GM12878 (cell line): Measurements from ENCODE around the gene PRPS2. TPM values are rescaled to one million over a fixed set of nuclear protein-coding genes. Genes with fewer than 3 reads are reported as not detected.

Experiments
- ATAC-seq: fragments of 200-7000 bp; cut with Tn5 transposase; 3 replicates; pipeline ENCODE4 v1.9.1; 2020; ENCODE audit warnings: mild to moderate bottlenecking, moderate library complexity
- BruUV-seq: library from RNA; stranded (reverse); fragments of 400-500 nt; replicated peaks from 2 replicates; lab custom pipeline; 2021; lab: Mats Ljungman, UMichigan
- CTCF ChIA-PET: fragments of 300-600 bp; sonication (Branson Sonifier 250); formaldehyde crosslinking; extraction: SDS; loops from one replicate; lab custom pipeline; 2021; ENCODE audit warnings: inconsistent platforms; lab: Yijun Ruan, JAX
- POLR2A ChIA-PET: fragments of 350-600 bp; formaldehyde crosslinking; extraction: SDS; loops from one replicate; lab custom pipeline; 2021; ENCODE audit warnings: inconsistent platforms; lab: Charles Lee
- RAD21 ChIA-PET: fragments of 300-600 bp; sonication (Branson Sonifier 250); formaldehyde crosslinking; loops from one replicate; lab custom pipeline; 2023; ENCODE audit warnings: antibody characterized with exemption; ENCODE audit not compliant: unreplicated experiment; lab: Charles Lee
- SMC1A ChIA-PET: fragments of 300-600 bp; sonication (Branson Sonifier 250); formaldehyde crosslinking; loops from one replicate; lab custom pipeline; 2023; ENCODE audit not compliant: unreplicated experiment, uncharacterized antibody; lab: Charles Lee
- DNase-seq: peaks from one replicate; pipeline ENCODE4 v3.0.0-alpha.2; 2011; ENCODE audit warnings: low read depth, low spot score
- FAIRE-seq: peaks from 3 replicates; lab custom pipeline; 2011; peaks lifted over from hg19 to GRCh38; lab: Jason Lieb, UNC
- H2AFZ ChIP-seq: 2 replicates; pipeline ENCODE4 v1.6.0; 2011; ENCODE audit warnings: low read depth, low read length, control low read depth; ENCODE audit not compliant: control insufficient read depth
- H3K27ac ChIP-seq: 2 replicates; pipeline ENCODE4 v1.5.1; 2011; ENCODE audit warnings: control low read depth; ENCODE audit not compliant: control insufficient read depth, insufficient read depth
- H3K27me3 ChIP-seq, 2 experiments: replicated peaks in 1 of 2; 2 replicates each; pipeline versions ENCODE4 v1.6.0 to v1.6.1; 2011; ENCODE audit warnings: low read length in 1 of 2; ENCODE audit not compliant: control insufficient read depth in 2 of 2, insufficient read depth in 2 of 2
- H3K36me3 ChIP-seq, 2 experiments: 2 replicates each; pipeline ENCODE4 v1.5.1; 2011; ENCODE audit warnings: low read length in 1 of 2; ENCODE audit not compliant: control insufficient read depth in 2 of 2, insufficient read depth in 2 of 2
- H3K4me1 ChIP-seq: 2 replicates; pipeline ENCODE4 v1.6.1; 2011; ENCODE audit warnings: mild to moderate bottlenecking, low read length, moderate library complexity, mixed read lengths; ENCODE audit not compliant: control insufficient read depth, insufficient read depth
- H3K4me2 ChIP-seq: 2 replicates; pipeline ENCODE4 v1.6.0; 2011; ENCODE audit warnings: control low read depth; ENCODE audit not compliant: control insufficient read depth, insufficient read depth
- H3K4me3 ChIP-seq: fragments of 200-600 bp; sonication (generic); 2 replicates; pipeline ENCODE4 v1.5.1; 2016
- H3K79me2 ChIP-seq: 2 replicates; pipeline ENCODE4 v1.6.0; 2011; ENCODE audit warnings: low read length; ENCODE audit not compliant: control insufficient read depth, insufficient read depth
- H3K9ac ChIP-seq: 2 replicates; pipeline ENCODE4 v1.8.0; 2011; ENCODE audit warnings: low read length, control low read depth, mixed read lengths; ENCODE audit not compliant: control insufficient read depth, insufficient read depth
- H3K9me3 ChIP-seq: replicated peaks from 3 replicates; pipeline ENCODE4 v1.5.1; 2011; ENCODE audit warnings: mild to moderate bottlenecking, low read length; ENCODE audit not compliant: control insufficient read depth, insufficient read depth
- H4K20me1 ChIP-seq: 2 replicates; pipeline ENCODE4 v1.6.0; 2011; ENCODE audit not compliant: control insufficient read depth, insufficient read depth
- CHD2 ChIP-seq: IDR thresholded peaks from 2 replicates; pipeline ENCODE4 v1.6.1; 2011; ENCODE audit warnings: low read depth, low read length, improper control_type of control experiment, borderline replicate concordance
- DPF2 ChIP-seq: fragments of 450-650 bp; IDR thresholded peaks from 2 replicates; pipeline ENCODE4 v1.6.1; 2017; ENCODE audit warnings: mild to moderate bottlenecking
- FOXM1 ChIP-seq: IDR thresholded peaks from 2 replicates; pipeline ENCODE4 v1.6.1; 2012; ENCODE audit warnings: low read depth, mild to moderate bottlenecking, inconsistent platforms, low read length, moderate library complexity
- IKZF1 ChIP-seq: fragments of 450-650 bp; conservative IDR thresholded peaks from 2 replicates; pipeline ENCODE4 v1.6.1; 2017; ENCODE audit warnings: antibody characterized with exemption, mild to moderate bottlenecking
- JUND ChIP-seq: IDR thresholded peaks from 2 replicates; pipeline ENCODE4 v1.6.1; 2012; ENCODE audit warnings: low read depth, mild to moderate bottlenecking, low read length, improper control_type of control experiment, moderate library complexity
- POLR2AphosphoS2 ChIP-seq: IDR thresholded peaks from 2 replicates; pipeline ENCODE4 v1.6.1; 2011; ENCODE audit warnings: low read depth, mild to moderate bottlenecking, low read length, improper control_type of control experiment, moderate library complexity
- POLR2AphosphoS5 ChIP-seq: IDR thresholded peaks from 2 replicates; pipeline ENCODE4 v1.6.1; 2011; ENCODE audit warnings: mild to moderate bottlenecking, low read length, inconsistent platforms
- SUPT20H ChIP-seq: IDR thresholded peaks from 2 replicates; pipeline ENCODE4 v1.6.1; 2011; ENCODE audit warnings: low read depth, mild to moderate bottlenecking, low read length, moderate library complexity, borderline replicate concordance; ENCODE audit not compliant: control insufficient read depth
- SUZ12 ChIP-seq: fragments of 200-600 bp; sonication (generic); IDR thresholded peaks from one replicate; pipeline ENCODE4 v1.6.1; 2018; ENCODE audit warnings: antibody characterized with exemption, mild to moderate bottlenecking; ENCODE audit not compliant: unreplicated experiment
- WRNIP1 ChIP-seq: IDR thresholded peaks from 2 replicates; pipeline ENCODE4 v1.6.1; 2011; ENCODE audit warnings: low read depth, low read length, improper control_type of control experiment, borderline replicate concordance
- WGBS: methylation state at CpG from one replicate; pipeline ENCODE4 v1.1.6; 2016; ENCODE audit warnings: low lambda C conversion rate; ENCODE audit not compliant: insufficient replicate concordance, insufficient coverage; ENCODE audit errors: missing lambda C conversion rate; 5-methylcytosine and 5-hydroxymethylcytosine counted together
- in situ Hi-C: fragments of 300-500 bp; cut with MboI; formaldehyde crosslinking; loops from 9 replicates; pipeline ENCODE4 v1.14.3; 2018; ENCODE audit warnings: mixed read lengths
- intact Hi-C: fragments of 100-400 bp; cut with micrococcal nuclease; formaldehyde crosslinking; loops from one replicate; pipeline ENCODE4 v1.14.2; 2022; ENCODE audit not compliant: unreplicated experiment
- polyA plus RNA-seq, 11 experiments: library from polyadenylated mRNA; depleted of rRNA in 4 of 11; unstranded in 6 of 11; stranded (reverse) in 5 of 11; fragments of >200 nt; fragmentation: Nextera tagmentation in 4 of 11; fragmentation: Illumina TruSeq in 1 of 11; extraction: Ambion mirVana in 4 of 11; extraction: Trizol in 1 of 11; gene quantifications; 1 replicate in 1 of 11; 2 replicates in 10 of 11; pipeline versions ENCODE4 v1.2.1 to v1.2.3, GENCODE V29; 2011 to 2016; ENCODE audit warnings: inconsistent platforms in 2 of 11, missing spikeins in 2 of 11, low read depth in 1 of 11
- total RNA-seq, 4 experiments: library from RNA; depleted of rRNA in 3 of 4; stranded (reverse); fragments of >200 nt in 3 of 4; fragmentation: Illumina TruSeq in 1 of 4; extraction: Trizol in 1 of 4; gene quantifications; 2 replicates each; pipeline versions ENCODE4 v1.2.1 to v1.2.3, GENCODE V29; 2013 to 2021
- TF ChIP-seq, protein P1 (sequence below): fragments of 450-650 bp; formaldehyde crosslinking; IDR thresholded peaks from 2 replicates; pipeline ENCODE4 v1.4.0; 2020; ENCODE audit warnings: mild to moderate bottlenecking, moderate library complexity
- TF ChIP-seq, protein P2 (sequence below): IDR thresholded peaks from 2 replicates; pipeline ENCODE4 v1.6.1; 2011; ENCODE audit warnings: borderline replicate concordance, low read depth, mild to moderate bottlenecking, moderate library complexity, mixed read lengths, low read length; ENCODE audit not compliant: insufficient read depth; ENCODE audit errors: extremely low read length
- TF ChIP-seq, protein P3 (sequence below): IDR thresholded peaks from 2 replicates; pipeline ENCODE4 v1.6.1; 2011; ENCODE audit warnings: borderline replicate concordance, low read depth, mild to moderate bottlenecking, moderate library complexity, low read length; ENCODE audit not compliant: insufficient read depth, poor library complexity, severe bottlenecking
- TF ChIP-seq, protein P4 (sequence below): fragments of 450-650 bp; conservative IDR thresholded peaks from 2 replicates; pipeline ENCODE4 v1.6.1; 2017; ENCODE audit warnings: mild to moderate bottlenecking, moderate library complexity

The PRPS2 gene
- total and polyA plus RNA-seq, 10 of the 15 experiments (the other 5 are each of a cell fraction or from before 2014, with no cell fraction given) = 44.1 to 102 (median 58.2) TPM

DNA sequence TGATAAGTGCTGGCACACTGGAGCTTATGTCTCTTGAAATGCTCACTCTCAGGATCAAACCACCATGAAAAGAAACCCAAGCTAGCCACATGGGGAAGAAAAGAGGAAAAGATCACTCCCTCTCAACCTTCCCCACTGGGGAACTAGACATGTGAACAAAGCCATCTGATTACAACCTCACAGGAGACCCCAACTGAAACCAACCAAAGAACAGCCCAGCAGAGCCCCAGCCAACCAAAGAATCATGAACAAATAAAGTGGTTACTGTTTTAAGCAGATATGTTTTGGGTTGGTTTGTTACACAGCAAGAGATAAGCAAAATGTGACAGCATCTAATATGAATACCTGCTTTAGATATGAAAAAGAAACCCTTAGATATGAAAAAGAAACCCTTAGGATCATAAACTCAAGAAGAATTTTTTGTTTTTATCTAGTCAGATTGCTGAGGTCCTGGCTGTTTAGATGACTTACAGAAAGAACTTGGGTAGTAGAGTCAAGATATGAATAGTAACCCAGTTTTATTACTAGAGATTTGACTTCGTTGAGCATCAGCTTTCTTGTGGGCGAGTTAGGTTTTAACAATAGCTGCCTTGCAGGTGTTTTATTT, 52.0 kb downstream of the PRPS2 start:
- no peaks in the 10 kb centered on the region; the same call in 1 of the 3 replicates for H3K9me3 ChIP-seq
- POLR2A ChIA-PET = interaction anchor here (0.6 to 1.4 kb wide), 11 partner anchors 24 to 242 kb away, joined by 3 to 9 read pairs (median 3); no protein-coding TSS in a partner anchor
- H2AFZ ChIP-seq = peak overlapping the region; percentile 69
- DNase-seq (peak; percentile 15), FAIRE-seq (peak; percentile 35), ATAC-seq (peak; percentile 14)
- no peaks in the 10 kb centered on the region for H3K27me3 ChIP-seq
- CTCF ChIA-PET = interaction anchor here (0.9 to 1.9 kb wide), 8 partner anchors 19 to 103 kb away, joined by 3 to 18 read pairs (median 6); partner anchors contain the start of gene TLR7
- H3K9ac ChIP-seq = peak overlapping the region; percentile 79
- SMC1A ChIA-PET = interaction anchor here (0.7 to 4.8 kb wide), 10 partner anchors 23 to 50 kb away, joined by 3 to 45 read pairs (median 6); no protein-coding TSS in a partner anchor
- 3% methylated on average over 2 of the region's 2 CpGs for WGBS
- H4K20me1 ChIP-seq = no peaks in the 10 kb centered on the region
- RAD21 ChIA-PET = interaction anchor here (1.1 to 2.9 kb wide), 6 partner anchors 24 to 1086 kb away, joined by 3 to 15 read pairs (median 8); partner anchors contain the start of gene TLR7
- in situ Hi-C loops = no loop called here
- intact Hi-C loops = loop anchor here (1.0 to 5.0 kb wide), 4 partner anchors 23 to 249 kb away; no protein-coding TSS in a partner anchor
- TSS peak; percentile 100 for BruUV-seq
- peak overlapping the region; percentile 42; the same call in 1 of the 2 replicates for H3K4me3 ChIP-seq
- peak overlapping the region; percentile 95 for H3K4me2 ChIP-seq
- peak overlapping the region; percentile 100 for H3K27ac ChIP-seq
- no peaks in the 10 kb centered on the region for H3K36me3 ChIP-seq
- no peaks in the 10 kb centered on the region for H3K79me2 ChIP-seq
- H3K4me1 ChIP-seq = peaks cover 29% of the 10 kb centered on the region
- TF ChIP-seq FOXM1 = no peak
- TF ChIP-seq, protein P1, sequence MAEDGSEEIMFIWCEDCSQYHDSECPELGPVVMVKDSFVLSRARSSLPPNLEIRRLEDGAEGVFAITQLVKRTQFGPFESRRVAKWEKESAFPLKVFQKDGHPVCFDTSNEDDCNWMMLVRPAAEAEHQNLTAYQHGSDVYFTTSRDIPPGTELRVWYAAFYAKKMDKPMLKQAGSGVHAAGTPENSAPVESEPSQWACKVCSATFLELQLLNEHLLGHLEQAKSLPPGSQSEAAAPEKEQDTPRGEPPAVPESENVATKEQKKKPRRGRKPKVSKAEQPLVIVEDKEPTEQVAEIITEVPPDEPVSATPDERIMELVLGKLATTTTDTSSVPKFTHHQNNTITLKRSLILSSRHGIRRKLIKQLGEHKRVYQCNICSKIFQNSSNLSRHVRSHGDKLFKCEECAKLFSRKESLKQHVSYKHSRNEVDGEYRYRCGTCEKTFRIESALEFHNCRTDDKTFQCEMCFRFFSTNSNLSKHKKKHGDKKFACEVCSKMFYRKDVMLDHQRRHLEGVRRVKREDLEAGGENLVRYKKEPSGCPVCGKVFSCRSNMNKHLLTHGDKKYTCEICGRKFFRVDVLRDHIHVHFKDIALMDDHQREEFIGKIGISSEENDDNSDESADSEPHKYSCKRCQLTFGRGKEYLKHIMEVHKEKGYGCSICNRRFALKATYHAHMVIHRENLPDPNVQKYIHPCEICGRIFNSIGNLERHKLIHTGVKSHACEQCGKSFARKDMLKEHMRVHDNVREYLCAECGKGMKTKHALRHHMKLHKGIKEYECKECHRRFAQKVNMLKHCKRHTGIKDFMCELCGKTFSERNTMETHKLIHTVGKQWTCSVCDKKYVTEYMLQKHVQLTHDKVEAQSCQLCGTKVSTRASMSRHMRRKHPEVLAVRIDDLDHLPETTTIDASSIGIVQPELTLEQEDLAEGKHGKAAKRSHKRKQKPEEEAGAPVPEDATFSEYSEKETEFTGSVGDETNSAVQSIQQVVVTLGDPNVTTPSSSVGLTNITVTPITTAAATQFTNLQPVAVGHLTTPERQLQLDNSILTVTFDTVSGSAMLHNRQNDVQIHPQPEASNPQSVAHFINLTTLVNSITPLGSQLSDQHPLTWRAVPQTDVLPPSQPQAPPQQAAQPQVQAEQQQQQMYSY = no peak
- no peak for TF ChIP-seq POLR2AphosphoS5
- TF ChIP-seq JUND = no peak
- no peak for TF ChIP-seq POLR2AphosphoS2
- TF ChIP-seq CHD2 = no peak
- no peak for TF ChIP-seq IKZF1
- TF ChIP-seq SUPT20H = no peak
- TF ChIP-seq, protein P2, sequence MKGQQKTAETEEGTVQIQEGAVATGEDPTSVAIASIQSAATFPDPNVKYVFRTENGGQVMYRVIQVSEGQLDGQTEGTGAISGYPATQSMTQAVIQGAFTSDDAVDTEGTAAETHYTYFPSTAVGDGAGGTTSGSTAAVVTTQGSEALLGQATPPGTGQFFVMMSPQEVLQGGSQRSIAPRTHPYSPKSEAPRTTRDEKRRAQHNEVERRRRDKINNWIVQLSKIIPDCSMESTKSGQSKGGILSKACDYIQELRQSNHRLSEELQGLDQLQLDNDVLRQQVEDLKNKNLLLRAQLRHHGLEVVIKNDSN = no peak
- TF ChIP-seq DPF2 = no peak
- TF ChIP-seq SUZ12 = no peak
- TF ChIP-seq, protein P3, sequence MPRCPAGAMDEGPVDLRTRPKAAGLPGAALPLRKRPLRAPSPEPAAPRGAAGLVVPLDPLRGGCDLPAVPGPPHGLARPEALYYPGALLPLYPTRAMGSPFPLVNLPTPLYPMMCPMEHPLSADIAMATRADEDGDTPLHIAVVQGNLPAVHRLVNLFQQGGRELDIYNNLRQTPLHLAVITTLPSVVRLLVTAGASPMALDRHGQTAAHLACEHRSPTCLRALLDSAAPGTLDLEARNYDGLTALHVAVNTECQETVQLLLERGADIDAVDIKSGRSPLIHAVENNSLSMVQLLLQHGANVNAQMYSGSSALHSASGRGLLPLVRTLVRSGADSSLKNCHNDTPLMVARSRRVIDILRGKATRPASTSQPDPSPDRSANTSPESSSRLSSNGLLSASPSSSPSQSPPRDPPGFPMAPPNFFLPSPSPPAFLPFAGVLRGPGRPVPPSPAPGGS = no peak
- TF ChIP-seq WRNIP1 = no peak
- TF ChIP-seq, protein P4, sequence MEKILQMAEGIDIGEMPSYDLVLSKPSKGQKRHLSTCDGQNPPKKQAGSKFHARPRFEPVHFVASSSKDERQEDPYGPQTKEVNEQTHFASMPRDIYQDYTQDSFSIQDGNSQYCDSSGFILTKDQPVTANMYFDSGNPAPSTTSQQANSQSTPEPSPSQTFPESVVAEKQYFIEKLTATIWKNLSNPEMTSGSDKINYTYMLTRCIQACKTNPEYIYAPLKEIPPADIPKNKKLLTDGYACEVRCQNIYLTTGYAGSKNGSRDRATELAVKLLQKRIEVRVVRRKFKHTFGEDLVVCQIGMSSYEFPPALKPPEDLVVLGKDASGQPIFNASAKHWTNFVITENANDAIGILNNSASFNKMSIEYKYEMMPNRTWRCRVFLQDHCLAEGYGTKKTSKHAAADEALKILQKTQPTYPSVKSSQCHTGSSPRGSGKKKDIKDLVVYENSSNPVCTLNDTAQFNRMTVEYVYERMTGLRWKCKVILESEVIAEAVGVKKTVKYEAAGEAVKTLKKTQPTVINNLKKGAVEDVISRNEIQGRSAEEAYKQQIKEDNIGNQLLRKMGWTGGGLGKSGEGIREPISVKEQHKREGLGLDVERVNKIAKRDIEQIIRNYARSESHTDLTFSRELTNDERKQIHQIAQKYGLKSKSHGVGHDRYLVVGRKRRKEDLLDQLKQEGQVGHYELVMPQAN = no peak
